ENCODE data around the gene ARVCF.

ARVCF gene

GRCh38 chr22:19961868-19962245, 54.8 kb downstream of the ARVCF start:
- DNase-seq (ENCODE audit: low read depth in 2 of 2), result no peak

DNA sequence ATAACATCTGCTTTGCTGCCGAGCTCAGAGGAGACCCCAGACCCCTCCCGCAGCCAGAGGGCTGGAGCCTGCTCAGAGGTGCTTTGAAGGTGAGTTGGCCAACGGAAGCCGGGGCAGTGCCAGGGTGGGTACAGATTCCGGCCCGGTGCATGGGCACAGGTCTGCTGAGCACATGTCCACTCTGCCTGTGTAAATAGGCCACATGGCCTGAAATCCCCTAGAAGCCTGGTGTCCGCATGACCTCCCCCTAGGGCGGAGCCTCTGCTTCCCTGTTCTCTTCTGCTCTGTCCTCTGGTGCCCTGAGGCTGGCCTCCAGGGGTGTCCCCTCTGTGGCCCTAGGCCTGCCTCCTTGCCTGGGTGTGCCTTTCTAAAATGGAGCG, 55.4 kb downstream of the ARVCF start:
- no peak for DNase-seq (ENCODE audit: low read depth in 2 of 2)

DNA sequence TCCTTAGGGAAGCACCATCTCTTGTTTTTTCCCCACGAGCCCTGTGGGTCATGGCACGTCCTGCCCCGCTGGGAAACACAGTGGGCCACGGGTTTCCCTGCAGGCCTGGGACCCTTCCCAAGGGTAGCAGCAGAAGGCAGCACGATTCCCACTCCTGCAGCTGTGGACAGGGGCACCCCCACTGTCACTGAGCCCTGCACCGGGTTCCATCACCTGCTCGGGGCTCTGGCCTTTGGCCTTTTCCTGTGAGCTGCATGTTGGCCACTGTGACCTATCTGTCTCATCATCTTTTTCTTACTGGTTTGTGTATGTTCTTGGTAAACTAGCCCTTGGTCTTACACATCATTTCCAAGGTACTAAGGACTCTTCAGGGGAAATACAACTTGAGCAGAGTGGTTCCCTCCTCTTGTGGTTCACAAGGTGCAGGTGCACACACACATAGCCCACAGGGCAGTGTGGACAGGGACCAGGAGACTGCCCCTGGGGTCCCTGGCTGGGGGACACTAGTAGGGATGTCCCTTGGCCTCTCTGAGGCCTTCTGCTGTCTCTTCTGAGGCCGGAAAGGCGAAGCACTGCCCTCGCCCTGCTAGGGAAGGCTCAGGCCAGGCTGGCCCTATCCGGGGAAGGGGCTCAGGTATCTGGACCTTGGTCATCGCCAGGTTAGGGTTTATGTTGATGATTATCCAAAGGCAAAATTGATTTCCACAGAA, 56.0 kb downstream of the ARVCF start:
- no peak for DNase-seq (ENCODE audit: low read depth in 2 of 2)

DNA sequence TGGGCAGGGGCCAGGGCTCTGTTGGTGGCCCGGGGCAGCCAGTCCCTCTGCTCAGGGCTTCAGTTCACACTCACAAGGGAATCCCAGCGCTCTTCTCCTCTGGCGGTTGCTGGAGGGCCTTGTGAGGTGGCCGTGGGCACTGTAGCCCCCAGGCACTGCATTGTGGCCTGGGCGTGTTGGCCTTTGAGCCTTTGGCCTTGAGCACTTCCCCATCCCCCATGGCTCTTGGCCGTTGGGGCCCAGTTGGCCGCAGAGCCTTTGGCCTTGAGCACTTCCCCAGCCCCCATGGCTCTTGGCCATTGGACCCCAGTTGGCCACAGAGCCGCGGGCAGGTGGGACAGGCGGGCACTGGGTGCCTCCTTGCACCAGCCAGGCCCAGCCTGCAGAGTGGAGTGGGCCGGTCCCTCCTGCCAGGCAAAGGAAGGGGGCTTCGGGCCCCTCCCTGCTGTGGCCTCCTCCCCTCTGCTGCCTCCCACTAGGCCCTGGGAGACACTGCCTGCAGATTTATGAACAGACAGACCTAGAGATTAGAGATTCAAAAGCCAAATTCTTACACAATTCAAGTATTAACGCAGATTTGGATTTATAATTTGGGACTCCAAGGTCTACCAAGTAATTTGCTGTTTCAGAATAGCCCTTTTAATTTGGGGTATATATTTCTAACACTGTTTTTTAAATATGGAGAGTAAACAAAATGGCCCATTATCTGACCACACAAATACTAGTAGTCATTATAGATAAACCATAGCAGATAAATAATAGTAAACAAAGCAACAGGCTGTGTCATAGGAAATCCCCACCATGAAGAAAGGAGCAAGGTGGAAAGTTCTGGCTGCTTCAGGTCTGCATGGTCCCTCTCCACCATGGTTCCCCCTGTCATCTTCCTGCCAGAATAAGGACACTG, 56.8 kb downstream of the ARVCF start:
- DNase-seq (ENCODE audit: low read depth in 2 of 2), result no peak

DNA sequence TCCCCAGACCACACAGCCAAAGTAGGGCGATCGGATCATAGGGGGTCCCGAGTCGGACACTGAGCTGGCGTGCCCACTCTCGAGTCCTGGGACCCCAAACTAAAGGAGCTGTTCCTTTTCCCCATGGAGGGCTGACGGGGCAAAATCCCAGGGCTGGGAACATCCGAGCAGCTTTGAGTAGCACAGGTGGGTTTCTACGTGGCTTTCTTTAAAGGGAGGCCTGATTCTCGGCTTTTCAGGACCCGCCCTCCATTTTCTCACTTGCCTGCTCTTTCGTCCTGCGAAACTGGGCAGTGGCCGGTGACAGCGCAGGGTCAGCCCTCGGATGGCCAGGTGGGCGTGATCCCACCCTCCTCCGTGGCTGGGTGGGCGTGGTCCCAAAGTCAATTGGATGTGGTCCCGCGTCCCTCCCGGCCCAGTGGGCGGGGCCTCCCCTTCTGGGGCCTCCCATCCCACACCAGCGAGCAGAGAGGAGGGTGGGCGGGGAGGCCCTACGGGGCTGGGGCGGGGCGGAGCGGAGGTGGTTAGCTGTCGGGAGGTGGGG, 57.5 kb downstream of the ARVCF start:
- DNase-seq (ENCODE audit: low read depth in 2 of 2), result no peak

DNA sequence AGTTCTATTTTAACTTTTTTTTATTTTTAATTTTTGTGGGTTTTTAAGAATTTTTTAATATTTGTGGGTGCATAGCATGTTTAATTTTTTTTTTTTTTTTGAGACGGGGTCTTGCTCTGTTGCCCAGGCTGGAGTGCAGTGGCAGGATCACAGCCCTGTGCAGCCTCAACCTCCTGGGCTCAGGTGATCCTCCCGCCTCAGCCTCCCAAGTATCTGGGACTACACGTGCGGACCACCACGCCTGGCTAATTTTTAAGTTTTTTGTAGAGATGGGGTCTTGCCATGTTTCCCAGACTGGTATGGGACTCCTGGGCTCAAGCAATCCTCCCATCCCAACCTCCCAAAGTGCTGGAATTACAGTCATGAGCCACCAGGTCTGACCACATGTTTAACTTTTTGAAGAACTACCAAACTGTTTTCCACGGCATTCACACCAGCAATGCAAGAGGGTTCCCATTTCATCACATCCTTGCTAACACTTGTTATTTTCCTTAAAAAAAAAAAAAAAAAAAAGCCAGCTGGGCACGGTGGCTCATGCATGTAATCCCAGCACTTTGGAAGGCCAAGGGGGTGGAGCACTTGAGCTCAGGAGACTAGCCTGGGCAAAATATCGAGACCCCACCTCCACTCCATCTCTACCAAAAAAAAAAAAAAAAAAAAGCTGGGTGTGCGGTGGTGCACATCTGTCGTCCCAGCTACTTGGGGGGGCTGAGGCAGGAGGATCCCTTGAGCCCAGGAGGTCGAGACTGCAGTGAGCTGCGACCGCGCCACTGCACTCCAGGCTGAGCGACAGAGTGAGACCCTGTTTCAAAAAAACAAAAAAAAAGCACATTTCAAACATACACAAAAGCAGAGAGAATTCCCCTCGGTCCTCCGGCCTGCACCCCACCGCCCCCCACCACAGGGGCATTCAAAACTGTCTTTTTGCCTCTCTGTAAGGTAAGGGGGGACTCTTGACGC, 58.3 kb downstream of the ARVCF start:
- no peak for DNase-seq (ENCODE audit: low read depth in 2 of 2)

DNA sequence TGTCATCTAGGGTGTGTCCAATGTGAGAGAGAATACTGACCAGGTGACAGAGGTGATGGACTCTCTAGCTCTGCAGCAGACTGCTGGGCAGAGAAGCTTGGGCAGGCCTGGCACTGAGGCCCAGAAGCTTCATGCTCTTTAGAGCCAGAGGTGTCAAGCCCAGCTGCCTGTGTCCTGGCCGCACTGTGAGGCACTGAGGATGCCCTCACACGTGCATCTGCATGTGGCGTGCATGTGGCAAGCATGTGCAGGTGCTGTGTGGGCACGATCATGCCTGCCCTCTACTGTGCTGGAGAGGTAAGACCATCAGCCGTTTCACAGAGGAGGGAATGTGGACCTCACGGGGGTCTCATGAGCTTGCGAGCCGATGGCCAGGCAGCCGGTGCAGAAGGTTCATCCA, 59.2 kb downstream of the ARVCF start:
- DNase-seq (ENCODE audit: low read depth in 2 of 2), result no peak

GRCh38 chr22:19955241-19956128, 61.1 kb downstream of the ARVCF start:
- DNase-seq (ENCODE audit: low read depth in 2 of 2), result no peak

GRCh38 chr22:19951346-19951745, 65.3 kb downstream of the ARVCF start:
- no peak for DNase-seq (ENCODE audit: low read depth in 2 of 2)

GRCh38 chr22:19948057-19948760, 68.4 kb downstream of the ARVCF start:
- DNase-seq (ENCODE audit: low read depth in 2 of 2), result no peak

GRCh38 chr22:19943082-19944026, 73.3 kb downstream of the ARVCF start:
- no peak for DNase-seq (ENCODE audit: low read depth in 2 of 2)

GRCh38 chr22:19942157-19943081, 74.2 kb downstream of the ARVCF start:
- no peak for DNase-seq (ENCODE audit: low read depth in 2 of 2)

- peak in 1 of 2 donors; percentile 50 for DNase-seq (ENCODE audit: low read depth in 2 of 2)
Observed at GRCh38 chr22:19941365-19942082, 75.1 kb downstream of the ARVCF start, which contains the start of the genes COMT and TXNRD2. COMT (plus strand) TSS chr22:19941772; CDS start chr22:19962527, 20,755 bp downstream. TXNRD2 (minus strand) TSS chr22:19941818; CDS start chr22:19941803, 15 bp downstream.

GRCh38 chr22:19940536-19941364, 75.9 kb downstream of the ARVCF start:
- DNase-seq (ENCODE audit: low read depth in 2 of 2), result no peak

GRCh38 chr22:19937616-19938473, 78.8 kb downstream of the ARVCF start:
- DNase-seq (ENCODE audit: low read depth in 2 of 2), result no peak
